Forelimb muscle (tissue), 1 donor: ENCODE results near the gene PDE4B. TPM values are rescaled to one million over a fixed set of nuclear protein-coding genes. Genes with fewer than 3 reads are reported as not detected.
A peak's percentile ranks its signal among the peaks of the same experiment; 100 is the strongest.

ENCODE experiments used
- DNase-seq: peaks from one replicate; pipeline ENCODE4 v3.0.0-alpha.2; 2013; ENCODE audit warnings: low read depth
- polyA plus RNA-seq: library from polyadenylated mRNA; unstranded; fragments of 120-200 nt; gene quantifications from one replicate; pipeline ENCODE4 v1.2.1, GENCODE V29; 2013; ENCODE audit not compliant: insufficient read length

PDE4B gene
- polyA plus RNA-seq, 1 donor: 16.7 TPM

DNA sequence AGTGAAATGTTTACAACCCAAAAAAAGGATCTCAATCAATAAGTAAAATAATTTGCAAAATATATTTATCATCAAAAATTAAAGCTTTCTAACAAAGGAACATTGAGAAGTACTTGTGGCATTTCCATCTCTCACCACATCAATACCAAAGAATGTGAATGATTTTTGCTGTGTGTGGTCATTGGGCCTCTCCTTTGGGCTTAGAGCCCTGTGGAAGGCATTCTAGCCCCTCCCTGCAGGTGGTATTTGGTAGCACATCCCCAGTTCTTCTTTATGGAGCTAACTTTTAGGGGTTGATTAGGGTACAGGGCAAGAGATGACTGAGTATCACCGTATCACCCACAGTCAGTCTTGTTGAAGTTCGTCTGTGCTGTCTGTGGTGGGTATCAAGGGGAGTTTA is 447.1 kb downstream of the PDE4B start:
- DNase-seq: no peak

DNA sequence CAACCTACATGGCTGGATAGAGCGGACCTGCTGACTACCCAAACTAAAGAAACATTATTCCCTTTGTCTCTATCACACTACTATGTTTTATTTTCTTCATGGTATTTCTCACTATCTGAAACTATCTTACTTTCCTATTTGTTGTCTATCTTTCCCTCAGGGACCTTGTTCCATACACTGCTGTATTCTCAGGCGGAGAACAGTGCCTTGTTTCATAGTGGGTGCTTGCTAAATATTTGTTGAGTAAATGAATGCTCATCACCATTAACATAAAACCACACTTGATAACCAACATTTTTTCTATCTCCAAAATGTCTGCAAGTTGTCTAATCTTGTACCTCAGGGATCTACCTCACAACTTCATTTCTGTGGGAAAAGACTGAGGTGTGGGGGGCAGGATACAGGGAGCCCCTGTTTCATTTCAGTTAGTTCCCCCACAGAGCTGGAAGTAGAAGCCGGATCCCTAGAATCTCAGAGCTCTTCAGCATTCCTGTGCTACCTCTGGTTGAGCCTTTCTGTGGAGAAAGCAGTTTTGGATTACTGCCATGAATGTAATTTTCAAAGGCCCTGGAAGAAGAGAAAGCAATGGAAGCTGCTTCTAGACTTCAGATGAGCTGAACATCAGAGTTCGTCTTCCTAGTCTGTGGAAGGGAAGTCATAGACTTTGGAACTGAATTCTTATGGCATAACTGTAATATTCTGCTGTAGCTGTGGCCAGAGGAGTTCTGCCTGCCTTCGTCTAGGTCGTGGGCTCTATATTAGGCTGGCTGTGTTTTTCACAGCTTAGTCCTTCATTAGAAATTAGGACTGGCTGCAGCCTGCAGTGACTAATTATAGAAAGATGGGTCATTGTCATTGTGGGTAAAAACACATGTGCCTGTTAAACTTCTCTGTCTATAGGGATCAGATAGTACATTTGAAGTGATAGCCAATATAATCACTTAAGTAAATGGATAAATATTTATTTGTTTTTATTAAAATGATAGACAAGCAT is 448.1 kb downstream of the PDE4B start:
- DNase-seq: no peak

GRCh38 chr1:66242646-66243547 is 450.2 kb downstream of the PDE4B start:
- DNase-seq: peak; percentile 49

GRCh38 chr1:66243548-66244130 is 450.9 kb downstream of the PDE4B start:
- no peak for DNase-seq

- no peak for DNase-seq
Measured at GRCh38 chr1:66244429-66244828, 451.7 kb downstream of the PDE4B start.

GRCh38 chr1:66245691-66246090 is 453.0 kb downstream of the PDE4B start:
- no peak for DNase-seq

GRCh38 chr1:66246351-66247269 is 453.9 kb downstream of the PDE4B start:
- DNase-seq: no peak

DNA sequence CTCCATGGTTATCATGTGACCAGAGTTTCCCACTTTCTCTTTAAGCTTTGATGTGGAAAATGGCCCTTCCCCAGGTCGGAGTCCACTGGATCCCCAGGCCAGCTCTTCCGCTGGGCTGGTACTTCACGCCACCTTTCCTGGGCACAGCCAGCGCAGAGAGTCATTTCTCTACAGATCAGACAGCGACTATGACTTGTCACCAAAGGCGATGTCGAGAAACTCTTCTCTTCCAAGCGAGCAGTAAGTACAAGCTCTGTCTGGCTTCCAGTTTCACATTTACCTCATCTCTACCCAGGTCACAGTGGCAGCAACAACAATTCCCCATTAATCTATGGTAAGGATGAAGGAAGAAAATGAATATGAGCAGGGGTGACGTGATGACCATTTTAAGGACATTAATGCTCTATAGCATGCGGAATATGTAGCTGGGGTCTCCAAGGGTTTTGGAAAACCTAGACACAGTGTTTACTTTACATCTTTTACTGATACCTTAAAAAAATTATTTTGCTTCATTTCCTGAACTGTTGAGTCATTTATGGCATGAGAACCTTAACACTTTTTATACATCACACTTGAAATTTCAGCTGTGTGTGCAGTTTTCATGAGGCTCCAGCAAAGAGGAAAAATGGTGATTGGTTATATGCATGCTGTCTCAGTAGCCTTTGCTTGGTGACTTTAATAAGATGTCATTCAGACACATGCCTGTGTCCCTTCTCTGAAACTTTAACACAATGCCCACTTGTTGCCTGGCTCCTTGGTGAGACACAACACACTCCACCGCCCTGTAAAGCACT is 454.9 kb downstream of the PDE4B start:
- DNase-seq: no peak

DNA sequence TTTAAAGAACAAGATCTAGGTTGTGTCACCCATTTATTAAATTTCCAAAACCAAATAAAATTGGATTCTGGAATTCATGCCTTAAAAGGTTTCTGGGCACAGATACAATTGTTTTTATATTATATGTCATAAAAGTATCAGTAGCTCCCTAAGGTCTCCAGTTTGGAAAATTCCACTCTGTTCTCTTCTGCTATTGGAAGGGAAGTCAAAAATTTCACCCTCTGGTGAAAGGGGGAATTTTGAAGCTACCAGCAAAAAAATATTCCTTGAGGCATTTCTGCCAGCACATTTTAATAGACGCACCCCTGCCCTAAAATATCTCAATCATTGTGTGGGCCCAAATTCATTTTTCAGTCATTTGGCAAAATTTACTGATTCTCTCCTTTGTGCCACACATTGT is 455.6 kb downstream of the PDE4B start:
- DNase-seq: no peak

- DNase-seq: no peak
Measured at GRCh38 chr1:66248746-66249145, 456.1 kb downstream of the PDE4B start.

DNA sequence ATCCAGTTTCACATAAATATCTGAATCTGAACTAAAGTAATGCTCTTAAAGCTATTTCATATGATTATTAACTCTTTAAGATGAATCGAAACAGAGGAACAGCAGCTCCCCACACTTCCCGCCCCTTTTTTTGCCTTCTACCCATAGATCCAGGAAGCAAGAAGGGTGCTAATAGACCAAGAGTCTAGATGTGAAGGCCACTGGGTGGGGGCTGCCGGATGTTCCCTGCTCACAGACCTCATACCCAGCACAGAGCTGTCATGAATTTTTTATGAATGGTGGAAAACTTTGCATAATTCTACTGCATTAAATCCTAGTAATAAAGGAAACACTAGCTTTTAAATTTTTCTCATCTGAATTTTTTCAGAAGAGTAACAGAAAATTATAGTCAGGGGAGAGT is 457.4 kb downstream of the PDE4B start:
- no peak for DNase-seq

- DNase-seq: no peak
Measured at GRCh38 chr1:66250478-66250877, 457.8 kb downstream of the PDE4B start.

- no peak for DNase-seq
Measured at GRCh38 chr1:66251546-66251945, 458.9 kb downstream of the PDE4B start.

DNA sequence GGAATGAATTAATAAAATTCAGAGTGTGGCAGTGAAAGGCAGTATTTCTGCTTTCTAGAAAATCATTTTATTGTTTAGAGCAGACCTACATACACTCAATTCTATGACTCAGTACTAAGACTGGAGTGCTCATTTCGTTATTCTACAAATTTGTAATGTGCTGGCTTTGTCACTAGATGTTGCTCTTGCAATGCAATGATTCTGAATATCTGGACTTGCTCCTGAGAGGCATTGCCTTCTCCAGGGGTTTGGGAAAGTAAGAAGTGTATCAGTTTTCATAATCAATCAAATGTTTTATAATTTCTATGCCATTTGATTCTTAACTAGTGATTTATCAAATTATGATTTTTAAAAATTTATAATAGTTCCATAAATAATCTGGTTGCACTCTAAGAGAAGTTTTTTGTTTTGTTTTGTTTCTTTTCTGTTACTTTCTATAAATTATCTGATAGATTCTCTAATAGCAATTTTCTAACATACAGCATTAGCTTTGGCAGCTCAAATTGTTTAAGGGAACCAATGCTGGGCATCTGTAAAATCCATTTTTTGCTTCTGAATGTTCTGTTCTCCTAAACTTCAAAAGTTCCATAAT is 460.7 kb downstream of the PDE4B start:
- no peak for DNase-seq

- DNase-seq: no peak
Measured at GRCh38 chr1:66254785-66255184, 462.1 kb downstream of the PDE4B start.

GRCh38 chr1:66256629-66257572 is 464.2 kb downstream of the PDE4B start:
- no peak for DNase-seq

DNA sequence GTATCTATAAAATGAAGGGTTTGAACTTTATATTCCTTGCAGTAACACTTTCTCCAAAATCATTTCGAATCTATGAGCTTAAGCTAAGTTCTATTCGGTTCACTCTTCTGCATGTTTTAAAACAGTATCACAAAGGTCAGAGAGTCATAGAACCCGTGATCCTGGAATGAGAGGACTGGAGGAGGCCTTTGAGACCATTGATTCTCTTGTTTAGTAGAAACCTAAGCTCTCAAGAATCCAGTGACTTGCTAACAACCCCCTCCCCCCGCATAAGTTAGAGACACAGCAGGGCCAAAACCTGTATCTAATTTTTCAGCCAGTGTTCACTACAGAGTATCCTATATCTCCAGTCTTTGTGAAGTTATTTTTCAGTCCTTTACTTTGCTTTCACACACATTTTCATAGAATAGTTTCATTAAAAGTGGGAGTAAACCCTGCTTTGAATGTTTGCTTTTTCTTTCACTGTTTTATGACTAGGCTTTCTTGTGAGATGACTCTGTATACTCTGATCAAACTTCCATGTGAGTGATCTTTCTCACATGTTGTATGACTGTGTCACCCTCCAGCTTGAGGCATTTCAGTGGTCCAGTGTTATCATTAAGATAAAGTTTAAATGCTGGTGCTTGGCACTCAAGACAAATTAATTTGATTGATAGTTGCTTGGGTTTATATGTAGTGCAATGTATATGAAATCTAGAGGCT is 465.9 kb downstream of the PDE4B start:
- no peak for DNase-seq

DNA sequence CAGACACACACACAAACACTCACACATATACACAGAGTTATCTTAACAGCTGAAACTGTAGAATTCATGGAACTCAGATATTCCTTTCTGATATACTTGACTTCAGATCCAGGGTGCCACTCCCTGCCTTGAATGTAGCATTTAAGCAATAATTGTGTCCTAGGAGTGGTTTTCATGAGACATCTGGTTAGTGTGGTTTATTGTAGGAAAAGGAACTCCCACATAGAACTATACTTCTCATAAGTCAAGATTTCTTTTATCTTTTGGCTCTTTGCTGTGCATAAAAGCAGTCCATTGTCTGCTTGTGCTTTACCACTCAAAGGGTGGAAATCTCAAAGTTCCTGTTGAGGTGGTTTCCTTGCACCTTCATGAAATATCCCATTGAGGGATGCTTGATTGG is 468.7 kb downstream of the PDE4B start:
- no peak for DNase-seq
